RCC 7860 (cell line): ENCODE measurements around the gene CCDC178.
"Not testable (repeated sequence)": the region's sequence is repeated elsewhere in the genome, so short reads cannot be mapped to it uniquely, and the experiment has no call there.

Experiments used
- DNase-seq: peaks from one replicate; pipeline ENCODE4 v3.0.0-alpha.2; 2015; ENCODE audit warnings: low spot score
- FAIRE-seq: peaks from 2 replicates; lab custom pipeline; 2012; peaks lifted over from hg19 to GRCh38; lab: Jason Lieb, UNC

Gene CCDC178

GRCh38 chr18:33440060-33441043, at the start of gene CCDC178:
TSS of gene CCDC178 (minus strand) at chr18:33440721. CDS start at chr18:33412088, 28,633 bp downstream.
- DNase-seq (no peak), FAIRE-seq (no peak)

- DNase-seq (no peak), FAIRE-seq (no peak)
These were observed 43.4 kb upstream of the CCDC178 start for GRCh38 chr18:33483908-33484307.

- DNase-seq: no peak
- no peak for FAIRE-seq
These were observed 32.0 kb upstream of the CCDC178 start for GRCh38 chr18:33472509-33472908.

GRCh38 chr18:33470216-33470615, 29.7 kb upstream of the CCDC178 start:
- DNase-seq: no peak
- FAIRE-seq: no peak

GRCh38 chr18:33469699-33470098, 29.2 kb upstream of the CCDC178 start:
- FAIRE-seq: no peak
- DNase-seq: no peak

GRCh38 chr18:33467531-33467930, 27.0 kb upstream of the CCDC178 start:
- DNase-seq: no peak
- FAIRE-seq: no peak

- no peak for FAIRE-seq
- no peak for DNase-seq
These were observed 26.3 kb upstream of the CCDC178 start for GRCh38 chr18:33466822-33467221.

GRCh38 chr18:33460681-33461080, 20.2 kb upstream of the CCDC178 start:
- FAIRE-seq: no peak
- DNase-seq: no peak

- FAIRE-seq (no peak), DNase-seq (no peak)
These were observed 19.1 kb upstream of the CCDC178 start for GRCh38 chr18:33459612-33460011.

GRCh38 chr18:33446604-33447003, 6.1 kb upstream of the CCDC178 start:
- DNase-seq: no peak
- FAIRE-seq: no peak

- DNase-seq: no peak
- FAIRE-seq: no peak
These were observed 4.2 kb upstream of the CCDC178 start for GRCh38 chr18:33444709-33445108.

GRCh38 chr18:33432857-33433256, 7.7 kb downstream of the CCDC178 start:
- no peak for DNase-seq
- no peak for FAIRE-seq

- DNase-seq (no peak), FAIRE-seq (no peak)
These were observed 13.0 kb downstream of the CCDC178 start for GRCh38 chr18:33427549-33427948.

GRCh38 chr18:33424266-33424946, 16.1 kb downstream of the CCDC178 start:
- DNase-seq: no peak
- FAIRE-seq: no peak

- no peak for DNase-seq
- no peak for FAIRE-seq
These were observed 19.3 kb downstream of the CCDC178 start for GRCh38 chr18:33421225-33421624.

GRCh38 chr18:33404244-33404873, 36.2 kb downstream of the CCDC178 start:
- DNase-seq (no peak), FAIRE-seq (no peak)

- FAIRE-seq, DNase-seq: not testable (repeated sequence)
These were observed 41.6 kb downstream of the CCDC178 start for GRCh38 chr18:33398939-33399338.

- DNase-seq (no peak), FAIRE-seq (no peak)
These were observed 64.7 kb downstream of the CCDC178 start for GRCh38 chr18:33375829-33376228.

- DNase-seq: no peak
- FAIRE-seq: no peak
These were observed 68.1 kb downstream of the CCDC178 start for GRCh38 chr18:33372442-33372841.

GRCh38 chr18:33369711-33370449, 70.6 kb downstream of the CCDC178 start:
- FAIRE-seq (no peak), DNase-seq (no peak)

GRCh38 chr18:33356735-33357134, 83.8 kb downstream of the CCDC178 start:
- no peak for FAIRE-seq
- no peak for DNase-seq
